A549 (cell line): ENCODE results near the gene CUL4A. TPM values are rescaled to one million over a fixed set of nuclear protein-coding genes. Genes with fewer than 3 reads are reported as not detected.

Experiments used
- ATAC-seq, 2 experiments: fragments of 200-7000 bp in 1 of 2; fragments of >200 bp in 1 of 2; cut with Nextera tagmentation in 1 of 2; cut with Tn5 transposase in 1 of 2; 3 replicates each; pipeline versions ENCODE4 v1.8.0 to v1.9.1; 2018 to 2020; ENCODE audit warnings: mild to moderate bottlenecking in 1 of 2, moderate library complexity in 1 of 2
- CTCF ChIA-PET: fragments of 300-600 bp; sonication (Branson Sonifier 250); formaldehyde crosslinking; extraction: SDS; loops from one replicate; lab custom pipeline; 2021; ENCODE audit warnings: antibody characterized with exemption, inconsistent platforms; lab: Yijun Ruan, JAX
- POLR2A ChIA-PET: fragments of 350-600 bp; formaldehyde crosslinking; extraction: SDS; loops from one replicate; lab custom pipeline; 2021; ENCODE audit warnings: antibody characterized with exemption, inconsistent platforms; lab: Yijun Ruan, JAX
- DNase-seq, 2 experiments: peaks; one replicate each; pipeline versions ENCODE4 v3.0.0 to v3.0.0-alpha.2; 2011 to 2016; ENCODE audit warnings: low read depth in 1 of 2, low spot score in 1 of 2
- FAIRE-seq: peaks from 2 replicates; lab custom pipeline; 2011; peaks lifted over from hg19 to GRCh38; lab: Jason Lieb, UNC
- H3K27ac ChIP-seq, 2 experiments: fragments of >200 bp; sonication (Bioruptor Twin); formaldehyde crosslinking; 3 replicates each; pipeline ENCODE4 v1.5.1; 2016 to 2017
- H3K4me1 ChIP-seq: fragments of >200 bp; sonication (Bioruptor Twin); formaldehyde crosslinking; 3 replicates; pipeline ENCODE4 v1.6.1; 2016
- H3K4me2 ChIP-seq: fragments of >200 bp; sonication (Bioruptor Twin); formaldehyde crosslinking; 3 replicates; pipeline ENCODE4 v1.6.1; 2016
- H3K4me3 ChIP-seq: fragments of >200 bp; sonication (Bioruptor Twin); formaldehyde crosslinking; 3 replicates; pipeline ENCODE4 v1.5.1; 2016
- H3K9me3 ChIP-seq: fragments of >200 bp; sonication (Bioruptor Twin); formaldehyde crosslinking; 3 replicates; pipeline ENCODE4 v1.6.1; 2016
- ATOH8 ChIP-seq: fragments of 250-450 bp; sonication (Bioruptor Pico); IDR thresholded peaks from 2 replicates; pipeline ENCODE4 v1.5.0; 2020; ENCODE audit warnings: low read depth, mild to moderate bottlenecking, moderate library complexity
- BCL3 ChIP-seq: fragments of >200 bp; sonication (Bioruptor Twin); formaldehyde crosslinking; IDR thresholded peaks from 3 replicates; pipeline ENCODE4 v1.6.1; 2016
- BHLHE40 ChIP-seq: IDR thresholded peaks from 2 replicates; pipeline ENCODE4 v1.6.1; 2012; ENCODE audit warnings: low read depth, low read length, inconsistent platforms
- CBX2 ChIP-seq: fragments of 200-600 bp; sonication (generic); IDR thresholded peaks from 2 replicates; pipeline ENCODE4 v1.6.1; 2016; ENCODE audit warnings: low read depth, mild to moderate bottlenecking, borderline replicate concordance
- CEBPB ChIP-seq, 2 experiments: fragments of >200 bp in 1 of 2; sonication (Bioruptor Twin) in 1 of 2; formaldehyde crosslinking in 1 of 2; IDR thresholded peaks; 2 replicates each; pipeline ENCODE4 v1.6.1; 2012 to 2016
- CTCF ChIP-seq: fragments of >200 bp; sonication (Bioruptor Twin); formaldehyde crosslinking; IDR thresholded peaks from 3 replicates; pipeline ENCODE4 v1.5.1; 2016
- FOSL2 ChIP-seq, 2 experiments: fragments of 450-650 bp in 1 of 2; fragments of >200 bp in 1 of 2; sonication (Bioruptor Twin) in 1 of 2; formaldehyde crosslinking; IDR thresholded peaks; 2 replicates each; pipeline versions ENCODE4 v1.5.0 to v1.6.1; 2016 to 2020; ENCODE audit warnings: mild to moderate bottlenecking in 1 of 2, moderate library complexity in 1 of 2
- GATA3 ChIP-seq: IDR thresholded peaks from 2 replicates; pipeline ENCODE4 v1.6.1; 2012; ENCODE audit warnings: borderline replicate concordance
- HDAC2 ChIP-seq: fragments of 200-600 bp; sonication (generic); IDR thresholded peaks from 2 replicates; pipeline ENCODE4 v1.6.1; 2016
- HMGXB4 ChIP-seq: fragments of 250-450 bp; sonication (Bioruptor Pico); IDR thresholded peaks from 2 replicates; pipeline ENCODE4 v1.5.0; 2021; ENCODE audit warnings: mild to moderate bottlenecking, moderate library complexity, borderline replicate concordance
- JUNB ChIP-seq: fragments of >200 bp; sonication (Bioruptor Twin); formaldehyde crosslinking; IDR thresholded peaks from 2 replicates; pipeline ENCODE4 v1.6.1; 2016
- KDM1A ChIP-seq: fragments of 200-600 bp; sonication (generic); IDR thresholded peaks from 2 replicates; pipeline ENCODE4 v1.6.1; 2016; ENCODE audit warnings: low read depth, mild to moderate bottlenecking
- KDM5A ChIP-seq: fragments of 200-600 bp; sonication (generic); IDR thresholded peaks from 2 replicates; pipeline ENCODE4 v1.6.1; 2016; ENCODE audit warnings: antibody characterized with exemption, mild to moderate bottlenecking
- POLR2A ChIP-seq: IDR thresholded peaks from 2 replicates; pipeline ENCODE4 v1.6.1; 2012; ENCODE audit warnings: mild to moderate bottlenecking, low read length
- RAD21 ChIP-seq, 2 experiments: fragments of >200 bp in 1 of 2; sonication (Bioruptor Twin) in 1 of 2; formaldehyde crosslinking in 1 of 2; IDR thresholded peaks in 1 of 2; conservative IDR thresholded peaks in 1 of 2; 2 replicates in 1 of 2; 3 replicates in 1 of 2; pipeline ENCODE4 v1.6.1; 2012 to 2018; ENCODE audit warnings: inconsistent platforms in 1 of 2
- REST ChIP-seq: fragments of 200-600 bp; sonication (generic); IDR thresholded peaks from 2 replicates; pipeline ENCODE4 v1.6.1; 2016; ENCODE audit warnings: antibody characterized with exemption, mild to moderate bottlenecking, moderate library complexity
- RFX5 ChIP-seq: fragments of 450-650 bp; IDR thresholded peaks from 2 replicates; pipeline ENCODE4 v1.7.1; 2014; ENCODE audit warnings: antibody characterized with exemption, mild to moderate bottlenecking, moderate library complexity
- RNF2 ChIP-seq: fragments of 200-600 bp; sonication (generic); IDR thresholded peaks from 2 replicates; pipeline ENCODE4 v1.6.1; 2016; ENCODE audit warnings: low read depth, mild to moderate bottlenecking, antibody characterized with exemption, moderate library complexity, borderline replicate concordance
- SMC3 ChIP-seq: fragments of >200 bp; sonication (Bioruptor Twin); formaldehyde crosslinking; IDR thresholded peaks from 3 replicates; pipeline ENCODE4 v1.6.1; 2018; ENCODE audit warnings: inconsistent platforms
- TFCP2L1 ChIP-seq: fragments of 250-450 bp; sonication (Bioruptor Pico); IDR thresholded peaks from 2 replicates; pipeline ENCODE4 v1.5.0; 2021; ENCODE audit warnings: mild to moderate bottlenecking
- TP53 ChIP-seq: fragments of 250-450 bp; sonication (Bioruptor Pico); IDR thresholded peaks from 2 replicates; pipeline ENCODE4 v1.5.0; 2021; ENCODE audit warnings: mild to moderate bottlenecking, moderate library complexity
- USF2 ChIP-seq: fragments of 450-650 bp; IDR thresholded peaks from 2 replicates; pipeline ENCODE4 v1.6.1; 2014; ENCODE audit warnings: antibody characterized with exemption
- WGBS: methylation state at CpG from one replicate; pipeline ENCODE4 v1.1.6; 2017; ENCODE audit errors: missing lambda C conversion rate; 5-methylcytosine and 5-hydroxymethylcytosine counted together
- polyA plus RNA-seq, 4 experiments: library from polyadenylated mRNA; depleted of rRNA in 3 of 4; stranded (reverse); fragments of >200 nt; fragmentation: RNase III in 1 of 4; extraction: RNeasy Plus Mini Kit Qiagen cat#74134 plus additional on column Dnase treatment in 1 of 4; gene quantifications; 2 replicates in 3 of 4; 3 replicates in 1 of 4; pipeline ENCODE4 v1.2.3, GENCODE V29; 2011 to 2017

CUL4A gene
- polyA plus RNA-seq, 2 of the 4 experiments (the other 2 are of a cell fraction) = 49.6 to 55.4 TPM

GRCh38 chr13:113224486-113224885 lies 15.1 kb downstream of the CUL4A start (continued):
- TF ChIP-seq FOSL2 (IDR thresholded peaks at IDR 0.05) = no peak
- no peak for TF ChIP-seq FOSL2 (CRISPR knock-in tag; IDR thresholded peaks at IDR 0.05)
- TF ChIP-seq SMC3 = no peak
- TF ChIP-seq GATA3 = no peak
- TF ChIP-seq USF2 = no peak
- no peak for TF ChIP-seq RAD21 (conservative IDR thresholded peaks at IDR 0.05 in 1 of 2, IDR thresholded peaks at IDR 0.05 in 1 of 2)

- FAIRE-seq (no peak), ATAC-seq (no peak), DNase-seq (no peak)
- POLR2A ChIA-PET = no interaction called here
- no peak overlapping the region for H3K4me2 ChIP-seq
- TF ChIP-seq BHLHE40 (no peak), CBX2 (no peak), RFX5 (no peak)
- 95% methylated on average over 4 of the region's 7 CpGs for WGBS
- H3K9me3 ChIP-seq = no peaks in the 10 kb centered on the region
- no peak overlapping the region for H3K4me3 ChIP-seq
- H3K4me1 ChIP-seq = no peaks in the 10 kb centered on the region
- CTCF ChIA-PET = interaction anchor here (0.7 to 1.7 kb wide), 2 partner anchors 9 to 168 kb away, joined by 3 read pairs; no protein-coding TSS in a partner anchor
- H3K27ac ChIP-seq = no peak overlapping the region
Observed at GRCh38 chr13:113225515-113225914, 16.1 kb downstream of the CUL4A start.

GRCh38 chr13:113226873-113227450 lies 17.5 kb downstream of the CUL4A start:
- no peak overlapping the region for H3K27ac ChIP-seq
- TF ChIP-seq HDAC2 (no peak), JUNB (no peak), KDM1A (no peak), ATOH8 (CRISPR knock-in tag) (no peak), TP53 (CRISPR knock-in tag) (no peak), POLR2A (no peak), CEBPB (IDR thresholded peaks at IDR 0.05) (no peak), BHLHE40 (no peak), KDM5A (no peak), TFCP2L1 (CRISPR knock-in tag) (no peak), HMGXB4 (CRISPR knock-in tag) (no peak), GATA3 (no peak), CTCF (no peak), REST (no peak), BCL3 (no peak), RNF2 (no peak)
- FAIRE-seq (no peak), DNase-seq (no peak), ATAC-seq (no peak)
- no peaks in the 10 kb centered on the region for H3K9me3 ChIP-seq
- POLR2A ChIA-PET = no interaction called here
- no peak overlapping the region for H3K4me3 ChIP-seq
- WGBS = 86% methylated on average over 5 of the region's 7 CpGs
- H3K4me2 ChIP-seq = no peak overlapping the region
- H3K4me1 ChIP-seq = no peaks in the 10 kb centered on the region
- CTCF ChIA-PET = no interaction called here
